ENCODE results near the gene ZNF774. TPM values are rescaled to one million over a fixed set of nuclear protein-coding genes. Genes with fewer than 3 reads are reported as not detected.
A peak's percentile ranks its signal among the peaks of the same experiment; 100 is the strongest.

Gene ZNF774
- total RNA-seq, 4 donors from 2014 or later = 0.66 to 2.9 (median 1.2) TPM

DNA sequence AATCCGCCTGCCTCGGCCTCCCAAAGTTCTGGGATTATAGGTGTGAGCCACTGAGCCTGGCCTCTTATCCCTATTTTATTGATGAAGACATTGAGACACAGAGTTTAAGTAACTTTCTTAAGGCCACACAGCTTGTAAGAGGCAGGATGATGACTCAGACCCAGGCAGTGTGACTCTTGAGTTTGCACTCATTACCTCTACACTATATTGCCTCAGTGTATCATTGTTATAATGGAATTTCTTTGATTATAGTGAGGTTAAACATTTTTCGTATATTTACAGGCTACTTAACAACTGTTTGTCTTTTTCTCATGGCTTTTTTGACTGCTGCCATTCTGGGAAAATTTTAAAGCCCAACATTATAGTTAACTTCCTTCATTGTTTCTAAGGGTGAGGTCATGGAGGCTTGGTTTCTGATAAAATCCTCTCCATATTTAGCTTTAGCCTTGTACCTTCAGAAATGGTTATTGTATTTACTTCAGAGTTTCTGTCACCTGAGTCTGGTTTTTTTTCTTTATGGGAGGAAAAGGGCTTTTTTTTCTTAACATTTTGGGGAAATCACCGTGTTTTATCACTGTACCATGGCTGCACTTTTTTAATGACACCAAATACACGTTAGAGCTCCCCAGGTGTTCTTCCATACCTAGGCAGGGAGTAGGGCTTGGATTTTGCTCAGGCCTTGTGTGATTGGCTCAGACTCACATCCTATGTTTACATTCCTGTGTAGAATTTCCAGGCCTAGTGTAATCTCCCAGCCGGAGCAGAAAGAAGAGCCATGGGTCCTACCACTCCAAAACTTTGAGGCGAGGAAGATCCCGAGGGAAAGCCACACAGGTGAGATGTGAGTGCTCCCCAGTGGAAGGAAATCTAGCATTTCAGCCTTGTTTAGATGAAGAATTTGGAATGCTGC lies 6.3 kb downstream of the ZNF774 start:
- Histone ChIP-seq H3K4me1 (peaks cover 0 to 16% (median 9%) of the 10 kb centered on the region in 4 donors), H3K27ac (no peak overlapping the region), H3K4me3 (no peak overlapping the region), H3K9me3 (no peaks in the 10 kb centered on the region), H3K36me3 (peaks cover 0 to 16% (median 0%) of the 10 kb centered on the region in 3 donors), H3K27me3 (no peaks in the 10 kb centered on the region)
- 79 to 88% methylated on average over 8 of the region's 8 CpGs for WGBS, 2 donors
- no peak for DNase-seq (ENCODE audit: low spot score in 2 of 2)
- TF ChIP-seq EP300 (IDR thresholded peaks at IDR 0.05) (no peak), POLR2A (IDR thresholded peaks at IDR 0.05) (no peak), CTCF (IDR thresholded peaks at IDR 0.05) (no peak)

DNA sequence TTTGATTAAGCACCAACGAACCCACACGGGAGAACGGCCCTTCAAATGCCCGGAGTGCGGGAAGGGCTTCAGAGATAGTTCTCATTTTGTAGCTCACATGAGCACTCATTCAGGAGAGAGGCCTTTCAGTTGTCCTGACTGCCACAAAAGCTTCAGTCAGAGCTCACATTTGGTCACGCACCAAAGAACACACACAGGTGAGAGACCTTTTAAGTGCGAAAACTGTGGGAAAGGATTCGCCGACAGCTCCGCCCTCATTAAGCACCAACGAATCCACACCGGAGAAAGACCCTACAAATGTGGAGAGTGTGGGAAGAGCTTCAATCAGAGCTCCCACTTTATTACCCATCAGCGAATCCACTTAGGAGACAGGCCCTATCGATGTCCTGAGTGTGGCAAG lies 8.7 kb downstream of the ZNF774 start:
- no peak for TF ChIP-seq EP300 (IDR thresholded peaks at IDR 0.05)
- peaks cover 0 to 16% (median 9%) of the 10 kb centered on the region in 4 donors for H3K4me1 ChIP-seq
- H3K36me3 ChIP-seq = peaks cover 0 to 16% (median 0%) of the 10 kb centered on the region in 3 donors
- WGBS, 2 donors = 83% methylated on average over 14 of the region's 14 CpGs
- no peak overlapping the region for H3K4me3 ChIP-seq
- no peaks in the 10 kb centered on the region for H3K9me3 ChIP-seq
- no peaks in the 10 kb centered on the region for H3K27me3 ChIP-seq
- no peak overlapping the region for H3K27ac ChIP-seq
- DNase-seq (ENCODE audit: low spot score in 2 of 2) = no peak

GRCh38 chr15:90362936-90363212 lies 10.8 kb downstream of the ZNF774 start:
- H3K4me3 ChIP-seq = no peak overlapping the region
- WGBS, 2 donors = 10 to 22% methylated on average over 2 of the region's 2 CpGs
- H3K36me3 ChIP-seq = peaks cover 0 to 7% (median 0%) of the 10 kb centered on the region in 3 donors
- peaks cover 0 to 26% (median 18%) of the 10 kb centered on the region in 4 donors for H3K4me1 ChIP-seq
- peak overlapping the region in 3 of 4 donors; percentile 43 to 66 (median 58) for H3K27ac ChIP-seq
- TF ChIP-seq CTCF (IDR thresholded peaks at IDR 0.05) (no peak), EP300 (IDR thresholded peaks at IDR 0.05) (no peak), POLR2A (IDR thresholded peaks at IDR 0.05) (no peak)
- DNase-seq (ENCODE audit: low spot score in 2 of 2) = no peak
- H3K9me3 ChIP-seq = no peaks in the 10 kb centered on the region
- H3K27me3 ChIP-seq = no peaks in the 10 kb centered on the region

- H3K4me3 ChIP-seq = no peak overlapping the region
- peaks cover 0 to 29% (median 19%) of the 10 kb centered on the region in 4 donors for H3K4me1 ChIP-seq
- 81 to 85% methylated on average over 4 of the region's 4 CpGs for WGBS, 2 donors
- H3K27ac ChIP-seq = no peak overlapping the region
- TF ChIP-seq POLR2A (IDR thresholded peaks at IDR 0.05) = no peak
- TF ChIP-seq EP300 (IDR thresholded peaks at IDR 0.05) = no peak
- no peak for TF ChIP-seq CTCF (IDR thresholded peaks at IDR 0.05)
- no peaks in the 10 kb centered on the region for H3K9me3 ChIP-seq
- DNase-seq (ENCODE audit: low spot score in 2 of 2) = no peak
- peaks cover 0 to 4% (median 0%) of the 10 kb centered on the region in 3 donors for H3K36me3 ChIP-seq
- no peaks in the 10 kb centered on the region for H3K27me3 ChIP-seq
These were observed 12.2 kb downstream of the ZNF774 start for GRCh38 chr15:90364251-90364650.

DNA sequence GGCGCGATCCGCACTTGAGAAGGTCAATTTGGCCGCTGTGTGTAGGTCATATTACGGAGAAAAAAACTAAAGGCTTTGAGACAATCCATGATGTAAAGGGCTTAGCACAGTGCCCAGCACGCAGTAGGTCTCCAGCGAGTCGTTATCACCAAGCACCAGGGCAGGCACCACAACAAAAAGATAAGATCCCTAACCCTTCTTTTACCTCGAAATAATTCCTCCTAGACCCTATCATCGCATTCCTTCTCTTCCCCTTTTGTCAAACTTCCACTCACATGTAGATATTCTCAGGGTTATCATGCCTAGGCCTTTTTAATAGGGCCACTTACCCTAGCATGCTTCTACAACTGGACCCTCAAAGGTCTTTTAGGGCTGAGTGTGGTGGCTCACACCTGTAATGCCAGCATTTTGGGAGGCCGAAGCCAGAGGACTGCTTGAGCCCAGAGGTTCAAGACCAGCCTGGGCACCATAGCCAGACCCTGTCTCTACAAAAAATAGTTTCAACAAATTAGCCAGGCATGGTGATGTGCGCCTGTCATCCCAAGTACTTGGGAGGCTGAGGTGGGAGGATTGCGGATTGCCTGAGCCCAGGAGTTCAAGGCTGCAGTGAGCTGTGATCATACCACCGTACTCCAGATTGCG lies 13.5 kb downstream of the ZNF774 start:
- TF ChIP-seq CTCF (IDR thresholded peaks at IDR 0.05) (no peak), POLR2A (IDR thresholded peaks at IDR 0.05) (no peak), EP300 (IDR thresholded peaks at IDR 0.05) (no peak)
- Histone ChIP-seq H3K27me3 (no peaks in the 10 kb centered on the region), H3K4me3 (no peak overlapping the region), H3K4me1 (peaks cover 0 to 29% (median 19%) of the 10 kb centered on the region in 4 donors), H3K9me3 (no peaks in the 10 kb centered on the region), H3K27ac (no peak overlapping the region), H3K36me3 (no peaks in the 10 kb centered on the region)
- no peak for DNase-seq (ENCODE audit: low spot score in 2 of 2)
- WGBS, 2 donors = 91 to 95% methylated on average over 15 of the region's 15 CpGs
